Ascending aorta (tissue), 2 donors: ENCODE data around the gene SETDB1. TPM values are rescaled to one million over a fixed set of nuclear protein-coding genes. Genes with fewer than 3 reads are reported as not detected.
A peak's percentile ranks its signal among the peaks of the same experiment; 100 is the strongest.

Experiments used
- DNase-seq, 2 donors: peaks; one replicate each; pipeline ENCODE4 v3.0.0-alpha.2; 2019; ENCODE audit warnings: low spot score in 2 of 2
- H3K27ac ChIP-seq, 2 donors: fragments of 200-600 bp; sonication (generic); one replicate each; pipeline ENCODE4 v1.5.1; 2016 to 2017; ENCODE audit warnings: mild to moderate bottlenecking in 1 of 2
- H3K27me3 ChIP-seq: fragments of 200-600 bp; sonication (generic); one replicate; pipeline ENCODE4 v1.5.1; 2017
- H3K36me3 ChIP-seq, 2 donors: fragments of 200-600 bp; sonication (generic); one replicate each; pipeline ENCODE4 v1.5.1; 2016
- H3K4me1 ChIP-seq, 2 donors: fragments of 200-600 bp; sonication (generic); one replicate each; pipeline ENCODE4 v1.5.1; 2016 to 2017; ENCODE audit warnings: mild to moderate bottlenecking in 1 of 2
- H3K4me3 ChIP-seq, 2 donors: fragments of 200-600 bp; sonication (generic); one replicate each; pipeline ENCODE4 v1.5.1; 2016 to 2017; ENCODE audit warnings: mild to moderate bottlenecking in 1 of 2
- H3K9me3 ChIP-seq, 2 donors: fragments of 200-600 bp; sonication (generic); one replicate each; pipeline ENCODE4 v1.5.1; 2016
- CTCF ChIP-seq, 3 experiments: fragments of 200-600 bp in 2 of 3; fragments of 450-650 bp in 1 of 3; sonication (generic) in 2 of 3; IDR thresholded peaks; one replicate each; pipeline ENCODE4 v1.5.1; 2016 to 2019; ENCODE audit warnings: antibody characterized with exemption in 3 of 3, mild to moderate bottlenecking in 1 of 3, moderate library complexity in 1 of 3
- intact Hi-C: fragments of 100-400 bp; cut with DNase I; formaldehyde crosslinking; loops from one replicate; pipeline ENCODE4 v1.15.1; 2023
- total RNA-seq: library from RNA; depleted of rRNA; stranded (reverse); fragments of >200 nt; gene quantifications from one replicate; pipeline ENCODE4 v1.1.0, GENCODE V29; 2016

Gene SETDB1
- total RNA-seq, 1 donor from 2014 or later: 21.3 TPM

DNA sequence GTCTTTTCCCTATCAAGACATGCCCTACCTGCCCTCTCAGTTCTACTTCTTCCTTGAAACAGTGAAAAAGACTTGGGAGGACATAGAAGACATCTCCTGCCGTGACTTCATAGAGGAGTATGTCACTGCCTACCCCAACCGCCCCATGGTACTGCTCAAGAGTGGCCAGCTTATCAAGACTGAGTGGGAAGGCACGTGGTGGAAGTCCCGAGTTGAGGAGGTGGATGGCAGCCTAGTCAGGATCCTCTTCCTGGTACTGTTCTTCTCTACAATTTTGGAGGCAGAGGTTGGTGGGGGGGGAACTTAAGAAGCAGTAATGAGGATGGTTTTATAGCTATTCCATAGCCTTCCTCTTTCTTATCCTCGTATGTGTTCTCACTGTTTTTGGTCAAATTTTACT is 18.7 kb downstream of the SETDB1 start:
- DNase-seq: peak in 1 of 2 donors; percentile 52
- Histone ChIP-seq H3K9me3 (no peaks in the 10 kb centered on the region), H3K4me1 (no peaks in the 10 kb centered on the region), H3K4me3 (no peak overlapping the region), H3K27me3 (no peaks in the 10 kb centered on the region), H3K27ac (no peak overlapping the region), H3K36me3 (peaks cover 88 to 95% of the 10 kb centered on the region in 2 donors)
- intact Hi-C loops: no loop called here
- TF ChIP-seq CTCF (IDR thresholded peaks at IDR 0.05): no peak

GRCh38 chr1:150954708-150955107 is 28.5 kb downstream of the SETDB1 start:
- Histone ChIP-seq H3K4me1 (no peaks in the 10 kb centered on the region), H3K4me3 (no peak overlapping the region), H3K36me3 (peaks cover 62 to 97% of the 10 kb centered on the region in 2 donors), H3K27ac (no peak overlapping the region), H3K9me3 (no peaks in the 10 kb centered on the region), H3K27me3 (no peaks in the 10 kb centered on the region)
- no peak for TF ChIP-seq CTCF (IDR thresholded peaks at IDR 0.05)
- intact Hi-C loops: no loop called here
- DNase-seq: no peak

- peaks cover 62 to 97% of the 10 kb centered on the region in 2 donors for H3K36me3 ChIP-seq
- TF ChIP-seq CTCF (IDR thresholded peaks at IDR 0.05): no peak
- intact Hi-C loops: no loop called here
These were observed 29.1 kb downstream of the SETDB1 start for GRCh38 chr1:150955280-150955679.

GRCh38 chr1:150957666-150958065 is 31.5 kb downstream of the SETDB1 start:
- intact Hi-C loops: no loop called here
- Histone ChIP-seq H3K4me3 (no peak overlapping the region), H3K27ac (no peak overlapping the region), H3K27me3 (no peaks in the 10 kb centered on the region), H3K36me3 (peaks cover 59 to 97% of the 10 kb centered on the region in 2 donors), H3K4me1 (no peaks in the 10 kb centered on the region), H3K9me3 (no peaks in the 10 kb centered on the region)
- no peak for DNase-seq
- no peak for TF ChIP-seq CTCF (IDR thresholded peaks at IDR 0.05)

More at GRCh38 chr1:150955280-150955679, 29.1 kb downstream of the SETDB1 start:
- peak overlapping the region in 1 of 2 donors; percentile 11 for H3K27ac ChIP-seq
- no peak overlapping the region for H3K4me3 ChIP-seq
- DNase-seq: no peak
- no peaks in the 10 kb centered on the region for H3K4me1 ChIP-seq
- H3K9me3 ChIP-seq: no peaks in the 10 kb centered on the region
- no peaks in the 10 kb centered on the region for H3K27me3 ChIP-seq

DNA sequence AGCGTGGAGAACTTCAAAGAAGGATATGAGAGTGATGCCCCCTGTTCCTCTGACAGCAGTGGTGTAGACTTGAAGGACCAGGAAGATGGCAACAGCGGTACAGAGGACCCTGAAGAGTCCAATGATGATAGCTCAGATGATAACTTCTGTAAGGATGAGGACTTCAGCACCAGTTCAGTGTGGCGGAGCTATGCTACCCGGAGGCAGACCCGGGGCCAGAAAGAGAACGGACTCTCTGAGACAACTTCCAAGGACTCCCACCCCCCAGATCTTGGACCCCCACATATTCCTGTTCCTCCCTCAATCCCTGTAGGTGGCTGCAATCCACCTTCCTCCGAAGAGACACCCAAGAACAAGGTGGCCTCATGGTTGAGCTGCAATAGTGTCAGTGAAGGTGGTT is 34.5 kb downstream of the SETDB1 start:
- H3K4me3 ChIP-seq: no peak overlapping the region
- intact Hi-C loops: no loop called here
- no peak for TF ChIP-seq CTCF (IDR thresholded peaks at IDR 0.05)

DNA sequence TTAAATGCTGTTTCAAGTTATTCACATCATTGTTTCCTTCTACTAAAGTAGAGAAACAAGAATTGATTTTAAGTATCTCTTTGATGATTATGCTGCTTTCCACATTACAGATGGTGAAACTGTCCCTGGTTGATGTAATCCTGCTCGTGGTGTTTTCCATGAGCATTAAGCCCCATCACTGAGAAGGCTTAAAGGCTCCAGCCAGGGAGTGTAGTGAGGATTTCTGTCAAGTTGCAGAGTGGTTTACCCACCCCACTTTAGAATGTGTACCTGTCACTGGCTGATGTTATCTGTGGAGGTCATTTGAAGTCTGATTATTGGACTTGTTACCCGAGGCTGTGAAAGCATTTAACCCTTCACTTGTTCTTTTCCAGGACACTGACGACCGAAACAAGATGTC is 35.6 kb downstream of the SETDB1 start:
- intact Hi-C loops: no loop called here
- H3K27ac ChIP-seq: peak overlapping the region in 1 of 2 donors; percentile 23
- no peaks in the 10 kb centered on the region for H3K9me3 ChIP-seq
- H3K4me3 ChIP-seq: no peak overlapping the region
- H3K36me3 ChIP-seq: peaks cover 80 to 96% of the 10 kb centered on the region in 2 donors
- no peaks in the 10 kb centered on the region for H3K4me1 ChIP-seq
- H3K27me3 ChIP-seq: no peaks in the 10 kb centered on the region
- no peak for TF ChIP-seq CTCF (IDR thresholded peaks at IDR 0.05)
- no peak for DNase-seq

More for the DNA sequence above, 34.5 kb downstream of the SETDB1 start:
- Histone ChIP-seq H3K27ac (no peak overlapping the region), H3K9me3 (no peaks in the 10 kb centered on the region), H3K27me3 (no peaks in the 10 kb centered on the region), H3K4me1 (no peaks in the 10 kb centered on the region), H3K36me3 (peaks cover 69 to 95% of the 10 kb centered on the region in 2 donors)
- DNase-seq: no peak
